ENCODE measurements around the gene LRMDA.
"Not testable (repeated sequence)": the region's sequence is repeated elsewhere in the genome, so short reads cannot be mapped to it uniquely, and the experiment has no call there.

The LRMDA gene

DNA sequence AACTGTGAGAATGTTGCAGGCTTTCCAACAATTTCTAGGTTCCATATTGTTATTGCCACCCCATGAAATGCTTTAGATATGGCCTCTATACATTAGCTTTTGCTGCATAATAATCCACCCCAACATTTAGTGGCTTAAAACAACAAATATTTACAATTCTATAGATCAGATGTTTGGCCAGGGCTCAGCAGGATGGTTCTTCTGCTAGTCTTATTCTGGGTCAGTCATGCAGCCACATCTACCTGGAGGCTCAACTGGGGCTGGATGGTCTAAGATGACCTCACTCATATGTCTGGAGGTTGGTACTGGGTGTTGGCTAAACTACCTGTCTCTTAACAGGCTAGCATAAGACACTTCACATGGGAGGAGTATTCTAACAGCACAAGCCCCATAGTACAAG lies 607.3 kb downstream of the LRMDA start:
- no peak for DNase-seq

DNA sequence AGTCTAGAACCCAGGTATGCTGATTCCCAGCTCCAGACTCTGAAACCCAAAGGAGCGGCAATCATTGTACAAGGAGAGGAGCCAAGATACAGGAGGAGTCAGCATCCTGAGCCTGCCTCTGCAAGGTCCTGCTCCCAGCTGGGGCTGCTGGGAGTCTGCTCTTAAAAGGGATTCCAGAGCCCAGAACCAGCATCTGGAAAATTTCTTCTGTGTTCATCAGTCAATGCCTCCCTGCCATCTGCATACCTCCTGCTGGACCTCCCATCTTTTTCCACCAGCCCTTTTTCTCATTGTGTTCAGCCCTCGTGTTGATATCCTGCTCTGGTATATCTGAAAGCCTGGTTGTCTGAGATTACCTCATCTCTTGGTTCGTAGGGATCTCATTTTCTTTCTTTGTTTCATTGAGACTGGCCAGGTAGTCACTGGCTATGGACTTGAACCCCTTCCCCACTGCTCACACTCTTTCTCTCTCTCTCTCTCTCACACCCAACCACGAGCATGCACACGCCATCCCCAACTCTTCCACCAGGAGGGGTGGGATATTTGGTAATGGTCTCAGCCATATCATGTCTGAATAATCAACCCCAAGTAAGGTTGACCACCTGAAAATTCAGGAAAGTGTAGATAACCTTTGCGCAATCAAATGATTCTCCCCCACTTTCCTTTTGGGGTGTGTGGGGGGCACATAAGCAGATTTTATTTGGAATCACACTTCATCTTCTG lies 608.8 kb downstream of the LRMDA start:
- peak; percentile 65 for DNase-seq

DNA sequence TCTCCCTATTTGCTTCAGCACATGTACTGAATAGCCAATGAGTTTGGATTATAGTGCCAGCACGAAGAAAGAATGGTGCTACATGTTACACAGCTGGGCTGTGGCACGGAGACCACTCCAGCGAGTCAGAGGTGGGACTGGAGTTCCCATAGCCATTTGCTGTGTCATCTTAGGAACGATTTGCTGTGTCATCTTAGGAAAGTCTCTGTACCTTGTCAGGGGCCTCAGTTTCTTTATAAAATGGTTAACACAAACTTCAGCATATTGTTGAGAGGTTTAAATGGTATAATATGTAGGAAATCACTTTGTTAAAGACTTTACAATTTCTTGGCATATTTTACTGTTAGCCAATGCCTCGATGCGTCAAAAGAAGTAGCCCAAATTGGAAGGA lies 609.4 kb downstream of the LRMDA start:
- DNase-seq: no peak

DNA sequence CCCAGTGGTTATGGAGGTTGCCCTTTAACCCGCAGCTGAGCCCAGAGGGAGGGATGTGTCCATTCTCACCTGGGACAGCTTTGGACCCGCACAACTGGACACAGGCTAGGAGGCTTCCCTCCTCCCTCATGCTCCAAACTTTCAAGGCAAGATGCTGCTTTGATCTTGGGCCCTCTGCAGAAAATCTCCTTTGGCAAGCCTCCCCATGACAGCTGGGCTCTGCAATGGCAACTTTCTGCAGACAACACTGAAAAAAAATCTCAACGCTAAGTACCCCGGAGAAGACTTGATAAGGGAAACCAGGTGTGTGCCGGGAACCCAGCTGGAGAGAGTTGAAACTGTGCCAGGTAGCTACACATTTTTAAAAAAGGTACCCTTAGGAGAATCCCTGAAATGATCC lies 610.1 kb downstream of the LRMDA start:
- no peak for DNase-seq

DNA sequence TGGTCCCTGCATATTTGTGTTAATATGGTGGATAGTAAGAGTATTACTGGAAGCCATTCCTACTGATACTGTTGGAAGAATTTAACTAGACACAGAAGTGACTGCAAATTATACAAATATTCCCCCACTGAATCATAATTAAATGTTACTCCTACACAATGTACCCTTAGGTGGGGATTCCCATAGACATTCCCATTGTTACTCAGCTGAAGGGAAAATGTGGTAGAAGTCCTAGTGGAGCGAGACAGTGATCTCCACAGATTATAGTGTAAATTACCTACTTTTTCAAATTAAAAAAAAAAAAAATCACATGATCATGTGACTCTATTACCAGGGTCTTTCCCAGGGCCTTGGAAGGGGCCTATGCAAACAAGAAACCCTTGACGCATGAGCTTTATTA lies 611.8 kb downstream of the LRMDA start:
- no peak for DNase-seq

DNA sequence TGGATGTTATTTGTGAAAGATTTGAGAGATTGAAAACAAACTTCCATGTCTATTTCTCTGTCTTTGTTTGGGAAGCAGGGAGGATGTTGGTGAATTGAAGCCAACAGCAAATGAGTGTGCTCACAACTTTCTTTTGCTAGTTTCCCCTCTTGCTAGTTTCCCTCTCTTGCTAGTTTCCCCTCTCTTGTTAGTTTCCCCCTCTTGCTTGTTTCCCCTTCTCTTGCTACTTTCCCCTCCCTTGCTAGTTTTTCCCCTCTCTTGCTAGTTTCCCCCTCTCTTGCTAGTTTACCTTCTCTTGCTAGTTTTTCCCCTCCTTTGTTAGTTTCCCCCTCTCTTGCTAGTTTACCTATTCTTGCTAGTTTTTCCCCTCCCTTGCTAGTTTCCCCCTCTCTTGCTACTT lies 613.3 kb downstream of the LRMDA start:
- DNase-seq: no peak

DNA sequence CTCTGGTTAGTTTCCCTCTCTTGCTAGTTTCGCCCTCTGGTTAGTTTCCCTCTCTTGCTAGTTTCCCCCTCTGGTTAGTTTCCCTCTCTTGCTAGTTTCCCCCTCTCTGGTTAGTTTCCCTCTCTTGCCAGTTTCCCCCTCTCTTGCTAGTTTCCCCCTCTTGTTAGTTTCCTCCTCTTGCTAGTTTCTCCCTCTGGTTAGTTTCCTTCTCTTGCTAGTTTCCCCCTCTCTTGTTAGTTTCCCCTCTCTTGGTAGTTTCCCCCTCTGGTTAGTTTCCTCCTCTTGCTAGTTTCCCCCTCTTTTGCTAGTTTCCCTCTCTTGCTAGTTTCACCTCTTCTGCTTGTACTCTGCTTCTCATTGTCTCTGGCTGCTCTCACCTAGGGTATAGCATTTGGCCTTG lies 613.8 kb downstream of the LRMDA start:
- no peak for DNase-seq

DNA sequence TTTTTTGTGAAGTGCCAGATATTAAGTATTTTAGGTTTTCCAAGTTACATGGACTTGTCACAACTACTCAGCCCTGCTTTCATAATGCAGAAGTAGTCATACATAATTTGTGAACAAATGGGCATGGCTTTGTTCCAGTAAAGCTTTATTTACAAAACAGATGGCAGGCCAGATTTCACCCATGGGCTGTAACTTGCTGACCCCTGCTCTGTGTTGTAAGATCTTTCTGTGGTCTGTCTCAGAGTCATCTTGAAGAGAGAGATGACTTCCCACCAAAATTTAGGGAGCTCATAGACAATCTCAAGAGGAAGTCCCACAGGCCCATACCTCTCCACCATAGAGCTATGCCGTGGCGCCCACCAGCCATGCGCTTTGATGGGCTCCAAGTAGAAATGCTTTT lies 616.1 kb downstream of the LRMDA start:
- no peak for DNase-seq

DNA sequence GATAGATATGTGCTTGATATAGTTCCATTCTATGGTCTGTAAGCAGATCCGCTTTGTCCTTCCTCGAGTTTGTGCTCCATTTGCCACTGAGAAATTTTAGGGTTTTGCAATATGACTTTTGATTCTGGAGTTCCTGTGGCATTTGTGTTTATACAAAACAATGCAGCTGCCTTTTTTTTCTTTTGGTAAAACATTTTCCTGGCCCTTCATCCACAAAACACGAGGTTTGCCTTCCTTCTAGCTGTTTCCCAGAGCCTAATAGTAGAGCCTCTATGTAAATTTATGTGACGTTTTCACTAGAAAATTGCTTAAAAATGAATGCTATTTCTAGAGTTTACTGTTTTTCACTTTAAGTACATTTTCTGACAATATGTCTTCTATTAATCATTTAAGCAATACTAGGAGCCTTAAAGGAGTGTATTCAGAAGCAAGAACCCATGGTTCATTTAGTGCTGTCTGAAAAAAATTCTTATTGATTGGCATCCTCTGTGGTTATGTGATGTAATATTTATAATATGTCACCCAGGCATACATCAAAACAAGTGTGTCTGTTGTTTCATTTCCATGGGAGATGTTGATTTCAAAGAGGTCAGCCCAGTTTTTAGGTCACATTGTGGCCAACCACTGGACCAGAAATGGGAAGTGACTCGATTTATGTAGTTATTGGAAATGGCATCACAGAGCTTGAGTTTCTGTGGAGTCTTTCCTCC lies 618.3 kb downstream of the LRMDA start:
- DNase-seq: no peak

DNA sequence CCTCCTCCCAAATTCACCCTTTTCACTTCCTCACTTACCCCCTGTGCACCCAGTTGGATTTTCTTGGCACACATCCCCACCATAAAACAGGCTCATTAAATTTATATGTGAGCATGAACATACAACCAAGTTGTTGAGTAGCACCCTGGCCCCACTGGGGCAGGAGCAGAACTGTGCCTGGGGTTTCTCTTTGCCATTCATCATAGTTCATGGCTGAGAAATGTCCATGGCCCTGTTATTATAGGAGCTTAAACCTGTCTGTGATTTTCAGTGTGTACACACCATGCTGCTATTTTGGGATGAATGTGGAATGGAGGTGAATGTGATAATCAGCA lies 618.8 kb downstream of the LRMDA start:
- no peak for DNase-seq

DNA sequence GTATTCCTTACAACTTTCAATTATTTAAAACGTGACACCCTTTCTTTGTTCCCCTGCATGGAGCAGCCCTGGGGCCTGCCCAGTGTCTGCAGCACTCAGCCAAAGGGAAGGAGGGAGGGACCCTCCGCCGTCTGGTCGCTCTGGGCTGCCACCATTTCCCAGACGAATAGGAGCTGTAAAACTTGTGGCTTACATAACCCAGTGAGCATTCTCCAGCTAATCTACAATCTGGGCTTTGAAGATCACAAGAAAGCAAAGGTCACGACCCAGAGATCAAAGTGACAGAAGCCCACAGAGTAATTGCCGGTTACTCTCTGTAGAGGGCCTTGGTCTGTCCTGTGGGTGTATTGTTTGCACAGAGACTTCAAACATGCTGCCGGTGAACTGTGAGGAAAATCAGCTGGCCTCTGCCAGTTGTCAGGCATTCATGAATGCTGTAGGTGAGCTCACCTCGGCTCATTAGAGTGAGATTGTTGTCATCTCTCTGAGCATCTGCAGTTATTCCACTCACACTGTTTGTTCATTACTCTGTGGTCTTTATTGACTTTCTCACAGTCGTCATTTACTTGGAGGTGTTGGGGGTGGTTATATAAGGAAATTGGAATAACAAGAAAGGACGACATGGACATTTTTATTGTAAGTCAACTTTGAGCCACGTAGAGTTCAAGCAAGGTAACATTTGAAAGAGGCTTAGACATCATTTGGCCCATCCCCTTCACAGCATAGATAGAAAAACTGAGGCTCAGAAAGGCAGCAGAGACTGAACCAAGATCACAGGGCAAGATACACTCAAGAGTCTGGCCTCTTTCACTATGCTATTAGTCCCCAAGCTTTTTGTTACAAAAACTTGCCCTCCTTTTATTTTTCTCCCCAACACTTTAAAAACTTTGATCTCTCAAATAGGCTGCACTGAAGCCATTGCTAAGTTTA lies 619.8 kb downstream of the LRMDA start:
- peak; percentile 99 for DNase-seq

DNA sequence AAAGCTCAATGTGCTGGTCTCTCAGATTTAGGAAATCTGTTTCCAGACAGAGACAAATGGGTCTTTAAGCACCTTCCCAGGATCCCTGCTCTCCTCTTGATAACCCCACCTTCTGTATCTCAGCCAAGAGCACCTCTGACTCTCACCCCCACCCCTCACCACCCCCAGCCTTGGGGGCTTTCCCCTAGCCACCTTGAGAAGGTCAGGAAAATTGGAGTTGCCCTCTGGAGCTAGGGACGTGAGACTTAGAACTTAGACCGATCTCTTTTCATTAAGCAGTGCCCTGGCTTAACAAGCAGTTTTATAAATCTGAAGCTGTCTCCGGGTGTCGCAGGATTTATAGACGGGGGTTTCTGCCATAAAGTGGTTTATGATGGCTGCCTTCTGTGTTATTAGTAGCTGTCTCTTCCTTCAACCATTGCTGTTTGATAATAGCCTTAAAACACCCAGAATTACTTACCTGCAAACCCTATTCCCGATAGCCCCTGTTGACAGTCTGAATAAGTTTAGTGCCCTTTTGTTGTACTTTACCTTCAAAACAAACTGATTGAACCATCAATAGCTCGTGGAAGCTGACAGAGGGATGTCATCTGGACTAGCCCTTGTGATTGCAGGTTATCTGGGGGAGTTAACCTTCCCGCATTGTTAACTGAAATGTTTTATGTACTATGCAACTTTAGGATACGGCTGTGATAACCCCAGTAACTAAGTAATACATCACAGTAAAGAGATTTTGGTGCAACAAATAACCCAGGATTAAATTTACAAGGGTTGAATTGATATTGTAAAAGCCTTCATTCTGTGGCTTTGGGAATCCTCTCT lies 621.5 kb downstream of the LRMDA start:
- DNase-seq: no peak

DNA sequence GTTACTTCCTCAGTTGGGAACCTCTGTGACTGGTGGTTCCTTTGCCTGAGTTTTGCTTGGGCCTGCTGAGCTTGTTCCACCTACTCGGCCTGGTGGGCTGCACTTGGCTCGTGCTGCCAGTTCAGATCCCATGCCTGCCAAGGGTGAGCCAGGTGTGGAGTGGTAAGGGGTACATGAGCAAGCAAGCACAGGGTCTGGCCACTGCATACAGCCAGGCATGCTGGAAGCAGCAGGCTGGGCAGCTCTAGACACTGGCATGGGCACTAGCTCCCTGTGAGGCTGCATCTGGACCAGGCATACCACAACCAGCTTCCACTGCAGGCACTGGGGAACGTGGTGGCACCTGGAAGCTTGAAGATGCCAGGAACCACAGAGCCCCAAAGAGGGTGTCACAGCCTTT lies 624.0 kb downstream of the LRMDA start:
- DNase-seq: no peak

DNA sequence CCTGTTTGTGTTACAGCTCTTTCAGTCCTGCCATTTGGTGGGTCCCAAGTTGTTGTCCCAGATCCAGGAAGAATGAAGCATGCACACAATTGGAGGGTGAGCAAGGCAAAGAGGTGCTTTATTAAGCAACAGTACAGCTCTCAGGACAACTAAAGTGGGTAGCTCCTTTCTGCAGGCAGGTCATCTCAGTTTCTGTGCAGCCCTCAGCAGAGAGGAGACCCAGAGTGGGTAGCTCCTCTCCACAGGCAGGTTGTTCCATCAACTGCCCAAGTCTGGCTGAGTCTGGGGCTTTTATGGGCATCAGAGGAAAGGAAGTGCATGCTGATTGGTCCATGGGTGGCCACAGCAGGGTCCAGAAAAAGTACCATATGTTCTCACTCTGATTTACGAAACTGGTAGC lies 624.5 kb downstream of the LRMDA start:
- DNase-seq: no peak

DNA sequence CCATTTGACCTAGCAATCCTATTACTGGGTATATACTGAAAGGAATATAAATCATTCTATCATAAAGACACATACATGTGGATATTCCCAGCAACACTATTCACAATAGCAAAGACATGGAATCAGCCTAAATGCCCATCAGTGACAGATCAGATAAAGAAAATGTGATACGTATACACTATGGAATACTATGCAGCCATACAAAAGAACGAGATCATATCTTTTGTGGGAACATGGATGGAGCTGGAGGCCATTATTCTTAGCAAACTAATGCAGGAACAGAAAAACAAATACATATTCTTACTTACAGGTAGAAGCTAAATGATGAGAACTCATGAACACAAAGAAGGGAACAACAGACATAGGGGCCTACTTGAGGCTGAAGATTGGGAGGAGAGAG lies 629.6 kb downstream of the LRMDA start:
- not testable (repeated sequence) for DNase-seq

DNA sequence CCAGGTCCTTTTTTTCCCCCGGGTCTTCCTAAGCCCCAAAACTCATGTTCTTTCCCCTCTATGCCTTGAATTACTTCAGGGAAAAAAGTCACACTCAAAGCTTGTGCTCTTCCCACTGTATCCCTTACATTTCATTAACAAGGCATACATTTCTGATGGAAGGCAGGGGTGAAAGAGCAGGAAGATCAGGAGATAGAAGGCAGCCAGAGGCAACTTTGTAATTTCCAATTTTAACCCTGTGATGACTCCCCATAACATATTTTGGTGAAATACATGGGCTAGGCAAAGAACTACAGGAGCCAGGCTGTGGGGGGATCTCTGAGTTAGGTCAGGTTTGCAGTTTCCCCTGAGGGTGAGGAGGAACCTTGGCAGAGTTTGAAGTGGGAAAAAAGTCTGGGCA lies 635.0 kb downstream of the LRMDA start:
- DNase-seq: no peak

DNA sequence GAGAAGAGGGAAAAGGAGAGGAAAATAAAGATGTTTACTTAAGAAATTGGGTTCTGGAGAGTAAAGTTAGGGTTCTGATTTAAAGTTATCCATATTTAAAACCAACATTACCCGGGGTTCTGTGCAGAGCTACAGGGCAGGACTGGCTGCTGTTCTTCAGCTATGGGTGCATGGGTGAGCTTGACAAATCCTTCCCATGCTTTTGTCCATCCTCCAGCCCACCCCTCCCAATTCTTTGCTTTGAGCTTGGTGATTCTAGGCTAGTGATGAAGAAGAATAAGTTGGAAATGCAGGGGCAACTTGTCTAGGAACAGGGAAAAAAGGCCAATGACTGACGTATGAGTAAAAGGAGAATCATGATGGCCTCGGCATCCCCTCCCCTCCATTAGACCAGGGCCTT lies 636.0 kb downstream of the LRMDA start:
- no peak for DNase-seq

DNA sequence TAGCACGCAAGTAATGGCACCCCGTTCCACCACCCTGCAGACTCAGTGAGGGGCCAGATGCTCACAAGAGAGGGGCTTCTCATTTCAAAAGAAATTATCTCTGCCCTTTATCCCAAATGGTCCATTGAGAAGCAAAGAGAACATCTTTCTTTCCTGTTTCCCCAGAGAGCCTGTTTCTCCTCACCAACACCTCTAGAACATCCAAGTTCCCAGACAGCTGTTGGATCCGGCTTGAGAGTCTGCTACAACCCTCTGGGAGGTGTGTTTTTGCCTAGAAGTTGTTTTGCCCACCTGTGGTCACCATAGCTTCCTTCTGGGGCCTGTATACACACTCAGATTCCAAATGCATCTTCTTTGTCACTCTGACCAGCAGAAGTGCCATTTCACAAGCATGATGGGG lies 637.4 kb downstream of the LRMDA start:
- no peak for DNase-seq

DNA sequence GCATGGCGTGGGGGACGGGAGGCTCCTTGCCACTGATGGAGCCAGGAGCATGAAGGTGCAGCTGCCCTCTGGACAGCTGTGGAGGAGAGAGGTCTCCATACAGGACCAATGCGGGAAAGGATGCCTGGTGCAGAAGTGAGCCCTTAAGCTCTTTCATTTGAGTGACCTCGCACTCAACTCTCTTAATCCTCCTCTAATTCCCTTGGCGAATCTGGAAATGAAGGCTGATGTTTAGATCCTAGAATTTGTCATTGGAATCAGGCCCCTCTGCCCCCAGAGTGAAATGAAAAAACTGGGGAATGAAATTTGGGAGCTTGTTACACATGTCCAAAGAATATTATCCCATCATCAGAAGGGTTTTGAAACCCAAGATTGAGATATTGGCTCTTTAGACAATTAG lies 639.5 kb downstream of the LRMDA start:
- DNase-seq: no peak

DNA sequence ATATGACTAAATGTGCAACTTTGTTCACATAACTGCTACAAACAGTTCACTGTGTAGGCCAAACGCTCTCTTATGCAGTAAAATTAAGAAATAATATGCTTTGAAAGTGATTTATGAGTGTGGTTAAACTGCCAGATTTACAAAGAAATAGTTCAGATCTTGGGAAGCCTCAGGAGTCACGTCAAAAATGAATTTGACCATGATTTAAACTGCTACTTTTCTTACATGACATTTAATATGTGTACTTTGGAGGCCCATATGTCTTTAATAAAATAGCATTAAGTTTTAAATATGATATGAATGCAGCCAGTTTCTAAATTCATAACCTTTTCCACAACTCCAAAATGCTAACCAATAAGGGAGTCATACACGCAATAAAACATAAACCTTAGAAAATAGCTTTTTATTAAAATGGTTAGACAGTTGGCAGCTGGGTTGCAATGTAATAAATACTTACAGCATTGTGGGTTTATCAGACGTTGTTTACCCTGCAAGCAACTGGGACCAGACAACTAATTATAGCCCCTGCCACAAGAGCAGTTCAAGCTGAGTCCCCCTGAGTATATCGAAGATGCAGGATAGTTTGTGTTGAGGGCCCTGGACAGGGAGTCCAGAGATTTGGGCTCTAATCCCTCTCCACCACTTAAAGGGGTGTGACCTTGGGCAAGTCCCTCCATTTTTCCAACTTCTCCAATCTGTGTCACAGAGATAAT lies 640.4 kb downstream of the LRMDA start:
- DNase-seq: no peak

DNA sequence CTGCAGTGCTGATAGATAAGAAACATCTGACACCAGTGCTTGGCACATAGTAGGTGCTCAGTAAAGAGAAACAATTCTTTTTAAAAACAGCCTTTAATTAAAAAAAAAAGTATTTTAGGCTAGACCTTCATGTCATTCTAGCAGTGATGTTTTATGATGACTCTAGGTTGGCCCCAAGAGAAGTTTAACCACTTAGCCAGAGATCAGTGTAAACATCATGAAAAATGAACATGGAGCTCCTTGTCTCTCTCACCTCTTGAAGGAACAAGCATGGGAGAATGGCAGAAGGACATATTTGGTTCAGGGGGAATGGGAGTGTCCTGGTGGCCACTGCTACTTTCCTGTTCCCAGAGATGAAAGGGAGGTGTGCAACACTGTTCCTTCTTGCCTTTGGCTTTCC lies 641.0 kb downstream of the LRMDA start:
- DNase-seq: no peak

DNA sequence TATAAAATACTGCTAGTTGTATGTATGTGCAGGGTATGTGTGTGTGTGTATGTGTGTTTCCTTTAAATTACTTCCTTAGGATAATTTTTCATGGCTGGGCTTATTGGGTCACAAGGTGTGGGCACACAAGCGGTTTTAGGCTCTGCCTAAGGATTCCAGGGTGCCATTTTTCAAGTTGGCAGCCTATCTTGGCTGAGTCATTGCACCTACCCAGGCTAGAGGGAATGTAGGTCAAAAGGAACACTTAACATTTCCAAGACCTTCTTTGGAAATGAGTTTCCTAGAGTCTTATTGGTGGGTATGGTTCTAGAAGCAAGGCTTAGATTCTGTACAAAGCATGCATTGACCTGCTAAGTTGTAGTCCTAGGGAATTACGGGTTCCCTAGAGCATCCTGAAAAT lies 642.1 kb downstream of the LRMDA start:
- no peak for DNase-seq
